Daoy (cell line): ENCODE results near the gene ARHGEF37. TPM values are rescaled to one million over a fixed set of nuclear protein-coding genes. Genes with fewer than 3 reads are reported as not detected.

Experiments
- DNase-seq: peaks from one replicate; pipeline ENCODE4 v3.0.0-alpha.2; 2015; ENCODE audit warnings: low read depth
- total RNA-seq: library from RNA; depleted of rRNA; stranded (reverse); fragments of >200 nt; shearing (Covaris generic); gene quantifications from 2 replicates; pipeline ENCODE4 v1.2.3, GENCODE V29; 2014

ARHGEF37 gene
- total RNA-seq, 1 experiment from 2014 or later, result 0.69 TPM

GRCh38 chr5:149628846-149629388 is 47.6 kb downstream of the ARHGEF37 start:
- DNase-seq, result no peak

- DNase-seq, result no peak
These were observed 48.1 kb downstream of the ARHGEF37 start for GRCh38 chr5:149629421-149629820.

- no peak for DNase-seq
These were observed 49.0 kb downstream of the ARHGEF37 start for GRCh38 chr5:149630337-149630736.

GRCh38 chr5:149631506-149631905 is 50.2 kb downstream of the ARHGEF37 start:
- DNase-seq, result no peak

GRCh38 chr5:149632311-149633251 is 51.3 kb downstream of the ARHGEF37 start:
- DNase-seq, result peak; percentile 97

GRCh38 chr5:149633476-149634350 is 52.4 kb downstream of the ARHGEF37 start:
- peak; percentile 29 for DNase-seq

- DNase-seq, result peak; percentile 38
These were observed 54.1 kb downstream of the ARHGEF37 start for GRCh38 chr5:149635394-149635793.

- DNase-seq, result no peak
These were observed 55.0 kb downstream of the ARHGEF37 start for GRCh38 chr5:149636191-149636860.

GRCh38 chr5:149636861-149637246 is 55.6 kb downstream of the ARHGEF37 start:
- peak; percentile 75 for DNase-seq

GRCh38 chr5:149638136-149638535 is 56.8 kb downstream of the ARHGEF37 start:
- DNase-seq, result no peak

GRCh38 chr5:149638546-149639241 is 57.4 kb downstream of the ARHGEF37 start:
- DNase-seq, result no peak

- no peak for DNase-seq
These were observed 58.4 kb downstream of the ARHGEF37 start for GRCh38 chr5:149639737-149640136.

GRCh38 chr5:149640350-149640999 is 59.2 kb downstream of the ARHGEF37 start:
- no peak for DNase-seq

GRCh38 chr5:149641000-149641576 is 59.8 kb downstream of the ARHGEF37 start:
- DNase-seq, result peak; percentile 33

- no peak for DNase-seq
These were observed 60.3 kb downstream of the ARHGEF37 start for GRCh38 chr5:149641600-149641999.

GRCh38 chr5:149643781-149644180 is 62.5 kb downstream of the ARHGEF37 start:
- DNase-seq, result no peak

- DNase-seq, result no peak
These were observed 63.3 kb downstream of the ARHGEF37 start for GRCh38 chr5:149644629-149645028.

- no peak for DNase-seq
These were observed 63.9 kb downstream of the ARHGEF37 start for GRCh38 chr5:149645236-149645635.

- DNase-seq, result no peak
These were observed 64.4 kb downstream of the ARHGEF37 start for GRCh38 chr5:149645725-149646124.

GRCh38 chr5:149646564-149646963 is 65.3 kb downstream of the ARHGEF37 start:
- DNase-seq, result peak; percentile 55
